Small intestine (tissue), 7 donors: Measurements from ENCODE around the gene FES. TPM values are rescaled to one million over a fixed set of nuclear protein-coding genes. Genes with fewer than 3 reads are reported as not detected.
A peak's percentile ranks its signal among the peaks of the same experiment; 100 is the strongest.

Experiments
- DNase-seq, 2 donors: peaks; one replicate each; pipeline versions ENCODE4 v3.0.0 to v3.0.0-alpha.2; 2013
- FAIRE-seq: peaks from 2 replicates; lab custom pipeline; 2012; peaks lifted over from hg19 to GRCh38; lab: Jason Lieb, UNC
- H3K27ac ChIP-seq, 3 donors: one replicate each; pipeline ENCODE4 v1.5.1; 2013; ENCODE audit warnings: low read length in 2 of 3, mild to moderate bottlenecking in 2 of 3, control low read depth in 1 of 3, inconsistent platforms in 1 of 3, low read depth in 1 of 3, moderate library complexity in 1 of 3
- H3K27me3 ChIP-seq, 3 donors: one replicate each; pipeline ENCODE4 v1.6.1; 2013; ENCODE audit warnings: low read length in 3 of 3, inconsistent platforms in 1 of 3; ENCODE audit not compliant: control insufficient read depth in 3 of 3, insufficient read depth in 3 of 3
- H3K36me3 ChIP-seq, 3 donors: one replicate each; pipeline ENCODE4 v1.6.1; 2013; ENCODE audit warnings: low read length in 3 of 3, inconsistent platforms in 1 of 3, low read depth in 1 of 3, mild to moderate bottlenecking in 1 of 3, moderate library complexity in 1 of 3; ENCODE audit not compliant: control insufficient read depth in 3 of 3, insufficient read depth in 2 of 3
- H3K4me1 ChIP-seq, 3 donors: one replicate each; pipeline ENCODE4 v1.6.1; 2013; ENCODE audit warnings: low read length in 2 of 3, inconsistent platforms in 1 of 3, low read depth in 1 of 3, mild to moderate bottlenecking in 1 of 3, moderate library complexity in 1 of 3; ENCODE audit not compliant: control insufficient read depth in 3 of 3, insufficient read depth in 2 of 3
- H3K4me3 ChIP-seq, 3 donors: one replicate each; pipeline ENCODE4 v1.5.1; 2013; ENCODE audit warnings: low read length in 3 of 3, control low read depth in 1 of 3, inconsistent platforms in 1 of 3, low read depth in 1 of 3, mild to moderate bottlenecking in 1 of 3, moderate library complexity in 1 of 3
- H3K9me3 ChIP-seq, 2 donors: one replicate each; pipeline ENCODE4 v1.6.1; 2013; ENCODE audit warnings: low read depth in 1 of 2, low read length in 1 of 2; ENCODE audit not compliant: control insufficient read depth in 2 of 2, insufficient read depth in 1 of 2
- WGBS, 3 donors: extraction: QIAGEN DNeasy Blood & Tissue Kit; methylation state at CpG; one replicate each; pipeline ENCODE4 v1.1.7; 2013; 5-methylcytosine and 5-hydroxymethylcytosine counted together
- polyA plus RNA-seq, 4 donors: library from polyadenylated mRNA; stranded (reverse) in 3 of 4; unstranded in 1 of 4; fragments of 200-250 nt in 3 of 4; fragments of 120-200 nt in 1 of 4; gene quantifications; one replicate each; pipeline versions ENCODE4 v1.2.1 to v1.2.3, GENCODE V29; 2013
- donor health status: healthy with polysubstance abuse.
- donor health status: control.
- donor health status: control.
- donor health status: Bipolar disorder and iron deficiency.
- donor health status: healthy.

The FES gene
- polyA plus RNA-seq, 4 donors: 0.89 to 18.4 (median 10.9) TPM

GRCh38 chr15:90863987-90864386 is 20.3 kb upstream of the FES start:
- Histone ChIP-seq H3K27me3 (no peaks in the 10 kb centered on the region), H3K9me3 (no peaks in the 10 kb centered on the region), H3K36me3 (peaks cover 0 to 2% (median 0%) of the 10 kb centered on the region in 3 donors), H3K4me3 (no peak overlapping the region), H3K27ac (no peak overlapping the region), H3K4me1 (peaks cover 0 to 12% (median 0%) of the 10 kb centered on the region in 3 donors)
- DNase-seq (no peak), FAIRE-seq (no peak)
- WGBS, 3 donors: 87 to 94% (median 91%) methylated on average over 4 of the region's 4 CpGs

GRCh38 chr15:90864507-90864906 is 19.8 kb upstream of the FES start:
- no peak overlapping the region for H3K27ac ChIP-seq
- 84 to 90% (median 87%) methylated on average over 10 of the region's 10 CpGs for WGBS, 3 donors
- H3K27me3 ChIP-seq: no peaks in the 10 kb centered on the region
- peaks cover 0 to 2% (median 0%) of the 10 kb centered on the region in 3 donors for H3K36me3 ChIP-seq
- FAIRE-seq: no peak
- H3K4me1 ChIP-seq: peaks cover 0 to 17% (median under 1%) of the 10 kb centered on the region in 3 donors
- DNase-seq: no peak
- H3K9me3 ChIP-seq: no peaks in the 10 kb centered on the region
- no peak overlapping the region for H3K4me3 ChIP-seq

GRCh38 chr15:90865702-90866101 is 18.6 kb upstream of the FES start:
- FAIRE-seq (no peak), DNase-seq (no peak)
- H3K27me3 ChIP-seq: no peaks in the 10 kb centered on the region
- WGBS, 3 donors: 89 to 93% (median 91%) methylated on average over 4 of the region's 4 CpGs
- H3K4me3 ChIP-seq: no peak overlapping the region
- no peaks in the 10 kb centered on the region for H3K9me3 ChIP-seq
- H3K4me1 ChIP-seq: peaks cover 3 to 29% (median 11%) of the 10 kb centered on the region in 3 donors
- H3K36me3 ChIP-seq: peaks cover 0 to 2% (median 0%) of the 10 kb centered on the region in 3 donors
- H3K27ac ChIP-seq: no peak overlapping the region

- Histone ChIP-seq H3K9me3 (no peaks in the 10 kb centered on the region), H3K27me3 (no peaks in the 10 kb centered on the region), H3K4me3 (no peak overlapping the region), H3K27ac (no peak overlapping the region), H3K4me1 (peaks cover 3 to 30% (median 11%) of the 10 kb centered on the region in 3 donors), H3K36me3 (peaks cover 0 to 2% (median 0%) of the 10 kb centered on the region in 3 donors)
- DNase-seq (no peak), FAIRE-seq (no peak)
- WGBS, 3 donors: 55 to 62% (median 62%) methylated on average over 16 of the region's 16 CpGs
Observed at GRCh38 chr15:90866161-90866715, 18.1 kb upstream of the FES start.

GRCh38 chr15:90866800-90867199 is 17.5 kb upstream of the FES start:
- WGBS, 3 donors: 67 to 79% (median 77%) methylated on average over 3 of the region's 3 CpGs
- FAIRE-seq (no peak), DNase-seq (no peak)
- H3K27me3 ChIP-seq: no peaks in the 10 kb centered on the region
- H3K4me1 ChIP-seq: peaks cover 3 to 30% (median 11%) of the 10 kb centered on the region in 3 donors
- no peak overlapping the region for H3K27ac ChIP-seq
- H3K9me3 ChIP-seq: no peaks in the 10 kb centered on the region
- H3K36me3 ChIP-seq: peaks cover 0 to 2% (median 0%) of the 10 kb centered on the region in 3 donors
- H3K4me3 ChIP-seq: no peak overlapping the region

- Histone ChIP-seq H3K9me3 (no peaks in the 10 kb centered on the region), H3K27ac (peak within 1 kb of the TSS; percentile 51 to 96 (median 85)), H3K36me3 (peaks cover 0 to 2% (median 0%) of the 10 kb centered on the region in 3 donors), H3K4me3 (no peak within 1 kb of the TSS), H3K27me3 (no peaks in the 10 kb centered on the region), H3K4me1 (peaks cover 3 to 36% (median 15%) of the 10 kb centered on the region in 3 donors)
- FAIRE-seq (no peak), DNase-seq (peak; percentile 54 to 62)
- 33 to 58% (median 51%) methylated on average over 6 of the region's 6 CpGs for WGBS, 3 donors
Observed at GRCh38 chr15:90868261-90868689, 16.0 kb upstream of the FES start, which contains the start of gene FURIN. FURIN (plus strand) TSS chr15:90868588; CDS start chr15:90875741, 7,153 bp downstream.

GRCh38 chr15:90869140-90869541 is 15.2 kb upstream of the FES start:
- H3K4me1 ChIP-seq: peaks cover 3 to 45% (median 16%) of the 10 kb centered on the region in 3 donors
- no peak overlapping the region for H3K4me3 ChIP-seq
- FAIRE-seq (no peak), DNase-seq (peak in 1 of 2 donors; percentile 89)
- no peaks in the 10 kb centered on the region for H3K27me3 ChIP-seq
- H3K27ac ChIP-seq: peak overlapping the region; percentile 51 to 96 (median 85)
- H3K36me3 ChIP-seq: peaks cover 0 to 8% (median 0%) of the 10 kb centered on the region in 3 donors
- H3K9me3 ChIP-seq: no peaks in the 10 kb centered on the region

GRCh38 chr15:90869601-90870353 is 14.5 kb upstream of the FES start:
- Histone ChIP-seq H3K27ac (peak overlapping the region; percentile 51 to 96 (median 85)), H3K36me3 (peaks cover 0 to 11% (median 0%) of the 10 kb centered on the region in 3 donors), H3K4me3 (peak overlapping the region in 1 of 3 donors; percentile 76), H3K4me1 (peaks cover 3 to 49% (median 17%) of the 10 kb centered on the region in 3 donors), H3K9me3 (no peaks in the 10 kb centered on the region), H3K27me3 (no peaks in the 10 kb centered on the region)
- DNase-seq (peak in 1 of 2 donors; percentile 85), FAIRE-seq (no peak)
- WGBS, 3 donors: 29 to 40% (median 31%) methylated on average over 9 of the region's 9 CpGs
